Posterior vena cava (tissue), 2 donors: ENCODE results near the gene TPI1. TPM values are rescaled to one million over a fixed set of nuclear protein-coding genes. Genes with fewer than 3 reads are reported as not detected.
"Not testable (repeated sequence)": the region's sequence is repeated elsewhere in the genome, so short reads cannot be mapped to it uniquely, and the experiment has no call there.

Source experiments
- DNase-seq: peaks from one replicate; pipeline ENCODE4 v3.0.0-alpha.2; 2020; ENCODE audit warnings: low spot score
- intact Hi-C, 2 donors: fragments of 100-400 bp; cut with DNase I; formaldehyde crosslinking; loops; one replicate each; pipeline versions ENCODE4 v1.14.1 to v1.14.2; 2022 to 2023
- total RNA-seq, 2 donors: library from RNA; stranded (reverse); fragmentation: NEBNext Ultra II Directional; extraction: Animal tissue kit (Norgen Biotek cat#: 25700); gene quantifications; one replicate each; pipeline ENCODE4 v1.2.1, GENCODE V29; 2021
- donor health status: DM: yes; HTN: yes; CAD: no.
- donor health status: DM: yes; HTN: yes; CAD: no.

TPI1 gene
- total RNA-seq, 2 donors from 2014 or later = 303 to 366 TPM

- intact Hi-C loops = no loop called here
- DNase-seq = peak; percentile 38
Measured at GRCh38 chr12:6883252-6883651, 15.9 kb downstream of the TPI1 start.

DNA sequence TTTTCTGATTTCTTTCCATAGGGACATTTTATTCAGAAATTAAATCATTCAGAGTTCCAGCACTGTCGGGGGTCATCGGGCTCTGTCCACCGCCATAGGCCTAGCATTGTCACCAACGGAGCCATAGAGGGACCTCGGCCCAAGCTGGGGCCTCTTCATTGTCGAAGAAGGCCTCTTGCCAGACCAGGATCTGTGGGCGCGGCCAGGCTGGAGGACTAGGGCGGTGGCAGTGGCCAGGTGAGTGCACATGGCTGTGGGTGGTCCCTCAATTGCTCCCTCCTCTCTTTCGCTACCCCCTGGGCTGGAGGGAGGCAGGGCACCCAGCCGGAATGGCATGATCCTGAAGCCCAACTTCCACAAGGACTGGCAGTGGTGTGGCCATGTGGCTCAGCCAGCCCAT is 16.4 kb downstream of the TPI1 start:
- intact Hi-C loops = no loop called here
- peak; percentile 47 for DNase-seq

DNA sequence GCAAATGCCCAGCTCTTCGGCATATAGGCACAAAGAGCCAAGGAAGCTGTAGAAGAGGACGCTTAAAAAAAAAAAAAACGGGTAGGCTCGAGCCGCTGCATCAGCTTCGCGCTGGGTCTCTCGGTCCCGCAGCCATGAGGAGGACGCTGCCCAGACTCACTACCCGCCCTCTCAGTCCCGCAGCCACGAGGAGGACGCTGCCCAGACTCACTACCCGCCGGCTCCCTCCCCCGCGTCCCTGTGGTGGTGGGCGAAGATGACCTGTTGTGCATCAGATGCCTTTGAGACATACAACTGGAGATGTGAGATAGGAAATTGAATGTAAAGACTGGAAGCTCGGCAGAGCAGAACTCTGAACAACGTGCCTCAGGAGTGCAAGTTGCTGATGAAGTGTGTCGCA is 17.2 kb downstream of the TPI1 start:
- intact Hi-C loops = no loop called here
- DNase-seq = peak; percentile 31

GRCh38 chr12:6886206-6886999 is 19.1 kb downstream of the TPI1 start:
- peak; percentile 44 for DNase-seq
- intact Hi-C loops = not testable (repeated sequence)

DNA sequence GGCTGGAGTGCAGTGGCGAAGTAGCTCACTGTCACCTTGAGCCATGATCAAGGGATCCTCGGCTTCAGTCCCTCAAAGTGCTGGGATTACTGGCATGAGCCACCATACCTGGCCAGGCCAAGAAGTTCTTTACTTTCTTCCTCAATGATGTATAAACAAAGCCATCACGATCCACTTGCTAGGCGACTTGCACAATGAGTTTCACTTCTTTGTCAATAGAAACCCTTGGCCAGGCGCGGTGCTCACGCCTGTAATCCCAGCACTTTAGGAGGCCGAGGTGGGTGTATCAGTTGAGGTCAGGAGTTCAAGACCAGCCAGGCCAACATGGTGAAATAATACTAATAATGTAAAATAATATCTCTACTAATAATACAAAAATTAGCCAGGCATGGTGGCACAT is 20.1 kb downstream of the TPI1 start:
- DNase-seq = peak; percentile 47

GRCh38 chr12:6888360-6888759 is 21.0 kb downstream of the TPI1 start:
- DNase-seq = no peak
- intact Hi-C loops = no loop called here

More for the DNA sequence above, 20.1 kb downstream of the TPI1 start:
- intact Hi-C loops = no loop called here

DNA sequence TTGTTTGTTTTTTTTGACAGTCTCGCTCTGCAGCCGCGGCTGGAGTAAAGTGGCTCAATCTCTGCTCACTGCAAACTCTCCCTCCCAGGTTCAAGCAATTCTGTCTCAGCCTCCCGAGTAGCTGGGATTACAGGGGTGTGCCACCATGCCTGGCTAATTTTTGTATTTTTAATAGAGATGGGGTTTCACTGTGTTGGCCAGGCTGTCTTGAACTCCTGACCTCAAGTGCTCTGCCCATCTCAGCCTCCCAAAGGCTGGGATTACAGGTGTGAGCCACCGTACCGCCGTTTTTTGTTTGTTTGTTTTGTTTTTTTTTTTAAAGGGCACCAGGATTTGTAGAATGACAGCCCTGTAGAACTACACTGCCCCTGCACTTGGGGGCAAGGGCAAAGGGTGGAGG is 21.5 kb downstream of the TPI1 start:
- intact Hi-C loops = not testable (repeated sequence)
- DNase-seq = peak; percentile 22

DNA sequence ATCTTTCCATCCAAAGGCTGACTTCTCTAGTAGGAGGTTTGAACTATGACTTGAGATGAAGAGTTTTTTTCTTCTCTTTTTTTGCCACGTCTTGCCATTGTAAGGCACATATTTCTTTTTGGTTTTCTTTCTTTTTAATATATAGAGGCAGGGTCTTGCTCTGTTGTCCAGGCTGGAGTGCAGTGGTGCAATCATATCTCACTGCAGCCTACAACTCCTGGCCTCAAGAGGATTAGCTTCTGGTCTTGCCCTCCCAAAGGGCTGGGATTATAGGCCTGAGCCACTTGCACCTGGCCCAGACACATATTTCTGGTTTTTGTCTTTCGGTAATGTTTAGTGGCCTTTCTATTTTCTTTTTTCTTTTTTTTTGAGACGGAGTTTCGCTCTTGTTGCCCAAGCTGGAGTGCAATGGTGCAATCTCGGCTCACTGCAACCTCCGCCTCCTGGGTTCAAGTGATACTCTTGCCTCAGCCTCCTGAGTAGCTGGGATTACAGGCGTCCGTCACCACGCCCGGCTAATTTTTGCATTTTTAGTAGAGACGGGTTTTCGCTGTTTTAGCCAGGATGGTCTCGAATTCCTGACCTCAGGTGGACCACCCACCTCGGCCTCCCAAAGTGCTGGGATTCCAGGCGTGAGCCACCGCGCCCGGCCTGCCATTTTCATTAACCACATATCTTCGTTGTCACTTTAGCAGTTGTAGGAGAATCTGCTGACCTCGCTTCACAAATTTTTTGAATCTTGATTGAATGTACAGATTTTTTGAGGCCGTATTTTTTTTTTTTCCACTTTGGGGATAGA is 22.6 kb downstream of the TPI1 start:
- intact Hi-C loops = not testable (repeated sequence)
- DNase-seq = peak; percentile 59

- peak; percentile 100 for DNase-seq
- intact Hi-C loops = no loop called here
Measured at GRCh38 chr12:6890789-6891645, 23.7 kb downstream of the TPI1 start.

GRCh38 chr12:6891646-6892001 is 24.3 kb downstream of the TPI1 start:
- intact Hi-C loops = no loop called here
- DNase-seq = peak; percentile 63

DNA sequence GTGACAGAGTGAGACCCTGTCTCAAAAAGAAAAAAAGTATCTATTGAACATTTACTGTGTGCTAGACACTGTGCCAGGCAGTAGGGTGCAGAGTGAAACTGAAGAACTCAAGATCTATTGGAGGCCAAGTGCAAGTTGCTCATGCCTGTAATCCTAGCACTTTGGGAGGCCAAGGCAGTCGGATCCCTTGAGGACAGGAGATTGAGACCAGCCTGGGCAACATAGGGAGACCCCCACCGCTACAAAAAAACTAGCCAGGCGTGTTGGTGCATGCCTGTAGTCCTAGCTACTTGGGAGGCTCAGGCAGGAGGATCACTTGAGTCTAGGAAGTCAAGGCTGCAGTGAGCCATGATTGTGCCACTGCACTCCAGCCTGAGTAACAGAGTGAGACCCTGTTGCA is 25.4 kb downstream of the TPI1 start:
- peak; percentile 18 for DNase-seq

DNA sequence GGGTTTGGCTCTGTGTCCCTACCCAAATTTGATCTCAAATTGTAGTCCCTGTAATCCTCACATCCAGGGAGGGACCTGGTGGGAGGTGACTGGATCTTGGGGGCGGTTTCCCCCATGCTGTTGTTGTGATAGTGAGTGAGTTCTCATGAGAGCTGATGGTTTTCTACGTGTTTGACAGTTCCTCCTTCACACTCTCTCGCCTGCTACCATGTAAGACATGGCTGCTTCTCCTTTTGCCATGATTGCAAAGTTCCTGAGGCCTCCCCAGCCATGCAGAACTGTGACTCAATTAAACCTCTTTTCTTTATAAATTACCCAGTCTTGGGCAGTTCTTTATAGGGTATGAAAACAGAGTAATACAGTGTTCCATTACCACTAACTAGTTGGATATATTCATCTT is 27.0 kb downstream of the TPI1 start:
- intact Hi-C loops = no loop called here
- peak; percentile 41 for DNase-seq

More for the DNA sequence above, 25.4 kb downstream of the TPI1 start:
- intact Hi-C loops = not testable (repeated sequence)

DNA sequence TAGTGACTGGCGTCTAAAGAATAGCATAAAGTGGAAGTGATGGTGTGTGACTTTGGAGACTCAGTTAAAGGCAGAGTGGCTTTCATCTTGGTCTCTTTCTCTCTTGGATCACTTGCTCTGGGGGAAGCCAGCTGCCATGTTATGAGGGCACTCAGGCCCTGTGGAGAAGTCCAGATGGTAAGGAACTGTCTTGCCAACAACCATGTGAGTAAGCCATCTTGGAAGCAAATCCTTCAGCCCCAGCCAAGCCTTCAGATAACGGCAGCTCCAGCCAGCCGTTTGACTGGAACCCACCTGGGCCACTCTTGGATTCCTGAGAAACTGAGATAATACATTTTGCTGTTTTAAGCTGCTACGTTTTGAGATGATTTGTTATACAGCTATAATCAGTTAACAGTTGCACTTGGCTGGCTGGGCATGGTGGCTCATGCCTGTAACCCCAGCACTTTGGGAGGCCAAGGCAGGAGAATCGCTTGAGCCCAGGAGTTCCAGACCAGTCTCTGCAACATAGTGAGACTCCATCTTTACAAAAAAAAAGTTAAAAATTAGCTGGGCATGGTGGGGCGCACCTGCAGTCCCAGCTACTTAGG is 29.6 kb downstream of the TPI1 start:
- peak; percentile 57 for DNase-seq
- intact Hi-C loops = no loop called here

- no peak for DNase-seq
- intact Hi-C loops = no loop called here
Measured at GRCh38 chr12:6899427-6899826, 32.1 kb downstream of the TPI1 start.

GRCh38 chr12:6899837-6900519 is 32.6 kb downstream of the TPI1 start:
- DNase-seq = peak; percentile 86
- intact Hi-C loops = no loop called here

DNA sequence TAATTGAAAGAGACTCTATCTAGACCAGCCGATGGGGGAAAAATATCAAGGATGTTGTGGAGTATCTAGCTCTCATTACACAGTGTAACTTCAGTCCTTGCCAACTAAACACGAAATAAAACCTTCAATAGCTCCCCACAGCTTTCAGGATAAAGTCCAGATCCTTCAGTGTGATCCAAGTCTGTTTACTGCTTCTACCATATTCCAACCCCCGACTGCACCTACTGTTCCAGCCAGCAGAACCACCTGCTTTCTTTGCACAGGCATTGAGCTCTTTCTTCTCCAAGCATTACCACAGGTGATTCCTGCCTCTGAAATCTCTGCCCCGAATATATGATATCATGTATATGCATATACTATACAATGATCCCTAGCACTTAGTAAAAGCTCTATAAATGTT is 35.1 kb downstream of the TPI1 start:
- intact Hi-C loops = no loop called here

GRCh38 chr12:6903722-6904121 is 36.4 kb downstream of the TPI1 start:
- DNase-seq = no peak
- intact Hi-C loops = no loop called here

More for the DNA sequence above, 35.1 kb downstream of the TPI1 start:
- DNase-seq = no peak

- intact Hi-C loops = no loop called here
Measured at GRCh38 chr12:6904280-6905276, 37.2 kb downstream of the TPI1 start, which contains the start of gene LRRC23. TSS of gene LRRC23 (plus strand) at chr12:6904822. CDS start at chr12:6905634, 812 bp downstream.

More at GRCh38 chr12:6904280-6905276, 37.2 kb downstream of the TPI1 start, which contains the start of gene LRRC23:
- DNase-seq = peak; percentile 99
